CD8-positive, alpha-beta memory T cell (primary cell): ENCODE data around the gene CAMKK1. TPM values are rescaled to one million over a fixed set of nuclear protein-coding genes. Genes with fewer than 3 reads are reported as not detected.
A peak's percentile ranks its signal among the peaks of the same experiment; 100 is the strongest.

Experiments used
- CTCF ChIA-PET: fragments of 350-600 bp; sonication (Branson Sonifier 250); formaldehyde crosslinking; loops from one replicate; lab custom pipeline; 2021; ENCODE audit warnings: antibody characterized with exemption; lab: Charles Lee
- POLR2A ChIA-PET: fragments of 350-600 bp; sonication (Branson Sonifier 250); formaldehyde crosslinking; loops from one replicate; lab custom pipeline; 2021; ENCODE audit warnings: antibody characterized with exemption; lab: Charles Lee
- DNase-seq, 5 donors: peaks; one replicate each; pipeline versions ENCODE4 v3.0.0 to v3.0.0-alpha.2; 2020 to 2022; ENCODE audit warnings: mixed read lengths in 1 of 5
- H3K27ac ChIP-seq: one replicate; pipeline ENCODE4 v1.7.0; 2013; ENCODE audit warnings: low read depth, mild to moderate bottlenecking, low read length, moderate library complexity
- H3K27me3 ChIP-seq: 2 replicates; pipeline ENCODE4 v1.7.0; 2013; ENCODE audit warnings: low read length, mild to moderate bottlenecking; ENCODE audit not compliant: insufficient read depth, poor library complexity, severe bottlenecking
- H3K36me3 ChIP-seq: 2 replicates; pipeline ENCODE4 v1.7.0; 2013; ENCODE audit warnings: mild to moderate bottlenecking, low read length, moderate library complexity; ENCODE audit not compliant: insufficient read depth
- H3K4me1 ChIP-seq: 2 replicates; pipeline ENCODE4 v1.7.0; 2013; ENCODE audit warnings: mild to moderate bottlenecking, low read length, moderate library complexity; ENCODE audit not compliant: insufficient read depth
- H3K4me3 ChIP-seq: 2 replicates; pipeline ENCODE4 v1.7.0; 2013; ENCODE audit warnings: mild to moderate bottlenecking, low read length
- H3K9me3 ChIP-seq: 2 replicates; pipeline ENCODE4 v1.7.0; 2013; ENCODE audit warnings: mild to moderate bottlenecking, low read length
- H3K27ac Mint-ChIP-seq, 8 donors: one replicate each; pipeline ENCODE4 v1.8.0; 2020 to 2021; ENCODE audit warnings: mixed read lengths in 8 of 8, mild to moderate bottlenecking in 6 of 8, inconsistent platforms in 3 of 8, moderate library complexity in 3 of 8
- H3K27me3 Mint-ChIP-seq, 2 donors: one replicate each; pipeline ENCODE4 v1.8.0; 2020 to 2021; ENCODE audit warnings: mixed read lengths in 2 of 2, mild to moderate bottlenecking in 1 of 2, moderate library complexity in 1 of 2
- H3K36me3 Mint-ChIP-seq, 3 donors: one replicate each; pipeline ENCODE4 v1.8.0; 2020 to 2021; ENCODE audit warnings: mixed read lengths in 3 of 3, inconsistent platforms in 1 of 3, mild to moderate bottlenecking in 1 of 3
- H3K4me1 Mint-ChIP-seq, 3 donors: one replicate each; pipeline ENCODE4 v1.8.0; 2020 to 2021; ENCODE audit warnings: mixed read lengths in 3 of 3, inconsistent platforms in 1 of 3, mild to moderate bottlenecking in 1 of 3
- H3K4me3 Mint-ChIP-seq, 7 donors: one replicate each; pipeline ENCODE4 v1.8.0; 2020 to 2021; ENCODE audit warnings: mixed read lengths in 7 of 7, mild to moderate bottlenecking in 6 of 7, moderate library complexity in 4 of 7, inconsistent platforms in 2 of 7
- H3K9me3 Mint-ChIP-seq, 5 donors: one replicate each; pipeline ENCODE4 v1.8.0; 2020 to 2022; ENCODE audit warnings: mixed read lengths in 5 of 5, mild to moderate bottlenecking in 3 of 5, moderate library complexity in 2 of 5, inconsistent platforms in 1 of 5
- polyA plus RNA-seq: library from polyadenylated mRNA; unstranded; fragments of 300-500 nt; fragmentation: Illumina TruSeq; gene quantifications from one replicate; pipeline ENCODE4 v1.2.3, GENCODE V29; 2021
- total RNA-seq, 2 experiments: library from RNA; stranded (reverse); gene quantifications; one replicate each; pipeline ENCODE4 v1.2.3, GENCODE V29; 2021

The CAMKK1 gene
- total and polyA plus RNA-seq, 3 experiments from 2014 or later = 1.1 to 2.7 (median 2.3) TPM

- H3K9me3 ChIP-seq = no peaks in the 10 kb centered on the region
- ChIA-PET CTCF (interaction anchor here (1.0 to 6.3 kb wide), 2 partner anchors 90 to 93 kb away, joined by 3 to 61 read pairs; no protein-coding TSS in a partner anchor), POLR2A (interaction anchor here (0.6 kb wide), 1 partner anchor 72 kb away, joined by 3 read pairs; no protein-coding TSS in a partner anchor)
- no peaks in the 10 kb centered on the region for H3K27me3 ChIP-seq
- Mint-ChIP-seq H3K4me3 (peak within 1 kb of the TSS in 5 of 7 donors; percentile 19 to 35 (median 26)), H3K4me1 (peaks cover 36 to 46% (median 41%) of the 10 kb centered on the region in 3 donors), H3K9me3 (no peaks in the 10 kb centered on the region), H3K36me3 (no peaks in the 10 kb centered on the region), H3K27ac (peak within 1 kb of the TSS in 7 of 8 donors; percentile 63 to 93 (median 86)), H3K27me3 (no peaks in the 10 kb centered on the region)
- peak within 1 kb of the TSS; percentile 34 for H3K27ac ChIP-seq
- H3K36me3 ChIP-seq = no peaks in the 10 kb centered on the region
- H3K4me3 ChIP-seq = no peak within 1 kb of the TSS
- DNase-seq = peak in 3 of 5 donors; percentile 34 to 44 (median 35)
- peaks cover 44% of the 10 kb centered on the region for H3K4me1 ChIP-seq
These were observed 23.3 kb upstream of the CAMKK1 start, which contains the start of gene P2RX1 for GRCh38 chr17:3915995-3916696. Gene P2RX1 (minus strand): TSS chr17:3916465. CDS start chr17:3916225, 240 bp downstream.

GRCh38 chr17:3915581-3915994 is 22.7 kb upstream of the CAMKK1 start:
- H3K27me3 Mint-ChIP-seq = no peaks in the 10 kb centered on the region
- Histone ChIP-seq H3K4me3 (no peak overlapping the region), H3K36me3 (no peaks in the 10 kb centered on the region), H3K4me1 (peaks cover 49% of the 10 kb centered on the region), H3K27ac (peak overlapping the region; percentile 34), H3K27me3 (no peaks in the 10 kb centered on the region), H3K9me3 (no peaks in the 10 kb centered on the region)
- H3K4me3 Mint-ChIP-seq = peak overlapping the region in 3 of 7 donors; percentile 2 to 32 (median 28)
- no peaks in the 10 kb centered on the region for H3K9me3 Mint-ChIP-seq
- POLR2A ChIA-PET = no interaction called here
- no peak for DNase-seq
- H3K4me1 Mint-ChIP-seq = peaks cover 37 to 51% (median 45%) of the 10 kb centered on the region in 3 donors
- CTCF ChIA-PET = interaction anchor here (0.9 to 6.3 kb wide), 6 partner anchors 11 to 159 kb away, joined by 3 to 61 read pairs (median 5); no protein-coding TSS in a partner anchor
- H3K27ac Mint-ChIP-seq = peak overlapping the region in 7 of 8 donors; percentile 63 to 93 (median 86)
- H3K36me3 Mint-ChIP-seq = no peaks in the 10 kb centered on the region

GRCh38 chr17:3914312-3914670 is 21.4 kb upstream of the CAMKK1 start:
- H3K4me1 Mint-ChIP-seq = peaks cover 40 to 51% (median 45%) of the 10 kb centered on the region in 3 donors
- CTCF ChIA-PET = interaction anchor here (0.6 to 6.3 kb wide), 36 partner anchors 9 to 176 kb away, joined by 3 to 61 read pairs (median 4); partner anchors contain the start of genes ATP2A3 and NCBP3
- POLR2A ChIA-PET = interaction anchor here (0.8 kb wide), 1 partner anchor 51 kb away, joined by 3 read pairs; no protein-coding TSS in a partner anchor
- peak overlapping the region in 6 of 8 donors; percentile 50 to 93 (median 72) for H3K27ac Mint-ChIP-seq
- no peaks in the 10 kb centered on the region for H3K9me3 ChIP-seq
- H3K27me3 Mint-ChIP-seq = no peaks in the 10 kb centered on the region
- peaks cover 54% of the 10 kb centered on the region for H3K4me1 ChIP-seq
- no peaks in the 10 kb centered on the region for H3K27me3 ChIP-seq
- H3K4me3 ChIP-seq = no peak overlapping the region
- no peak for DNase-seq
- H3K36me3 ChIP-seq = no peaks in the 10 kb centered on the region
- H3K4me3 Mint-ChIP-seq = peak overlapping the region in 1 of 7 donors; percentile 9
- H3K9me3 Mint-ChIP-seq = no peaks in the 10 kb centered on the region
- peak overlapping the region; percentile 1 for H3K27ac ChIP-seq
- no peaks in the 10 kb centered on the region for H3K36me3 Mint-ChIP-seq

GRCh38 chr17:3913531-3914311 is 20.9 kb upstream of the CAMKK1 start:
- no peaks in the 10 kb centered on the region for H3K36me3 Mint-ChIP-seq
- no peaks in the 10 kb centered on the region for H3K36me3 ChIP-seq
- peaks cover 40 to 51% (median 45%) of the 10 kb centered on the region in 3 donors for H3K4me1 Mint-ChIP-seq
- no peaks in the 10 kb centered on the region for H3K9me3 Mint-ChIP-seq
- H3K27me3 ChIP-seq = no peaks in the 10 kb centered on the region
- no peaks in the 10 kb centered on the region for H3K27me3 Mint-ChIP-seq
- CTCF ChIA-PET = interaction anchor here (0.6 to 6.3 kb wide), 38 partner anchors 9 to 176 kb away, joined by 3 to 61 read pairs (median 4); partner anchors contain the start of genes ATP2A3 and NCBP3
- peak overlapping the region; percentile 7 to 93 (median 64) for H3K27ac Mint-ChIP-seq
- H3K4me1 ChIP-seq = peaks cover 54% of the 10 kb centered on the region
- DNase-seq = peak; percentile 71 to 85 (median 72)
- H3K27ac ChIP-seq = peak overlapping the region; percentile 1
- H3K4me3 Mint-ChIP-seq = peak overlapping the region in 2 of 7 donors; percentile 9 to 55
- POLR2A ChIA-PET = interaction anchor here (0.6 to 0.8 kb wide), 2 partner anchors 11 to 52 kb away, joined by 3 read pairs; no protein-coding TSS in a partner anchor
- no peak overlapping the region for H3K4me3 ChIP-seq
- H3K9me3 ChIP-seq = no peaks in the 10 kb centered on the region

- POLR2A ChIA-PET = interaction anchor here (0.6 kb wide), 1 partner anchor 10 kb away, joined by 3 read pairs; no protein-coding TSS in a partner anchor
- peaks cover 54% of the 10 kb centered on the region for H3K4me1 ChIP-seq
- H3K36me3 Mint-ChIP-seq = no peaks in the 10 kb centered on the region
- H3K4me3 Mint-ChIP-seq = peak overlapping the region in 1 of 7 donors; percentile 6
- H3K27ac ChIP-seq = no peak overlapping the region
- no peaks in the 10 kb centered on the region for H3K36me3 ChIP-seq
- H3K9me3 ChIP-seq = no peaks in the 10 kb centered on the region
- CTCF ChIA-PET = interaction anchor here (1.3 to 6.3 kb wide), 13 partner anchors 8 to 162 kb away, joined by 3 to 61 read pairs (median 11); no protein-coding TSS in a partner anchor
- no peaks in the 10 kb centered on the region for H3K9me3 Mint-ChIP-seq
- no peaks in the 10 kb centered on the region for H3K27me3 ChIP-seq
- no peaks in the 10 kb centered on the region for H3K27me3 Mint-ChIP-seq
- no peak for DNase-seq
- H3K4me1 Mint-ChIP-seq = peaks cover 38 to 51% (median 41%) of the 10 kb centered on the region in 3 donors
- H3K4me3 ChIP-seq = no peak overlapping the region
- peak overlapping the region in 7 of 8 donors; percentile 29 to 82 (median 71) for H3K27ac Mint-ChIP-seq
These were observed 20.0 kb upstream of the CAMKK1 start for GRCh38 chr17:3912827-3913226.

GRCh38 chr17:3911271-3912053 is 18.6 kb upstream of the CAMKK1 start:
- CTCF ChIA-PET = interaction anchor here (6.3 kb wide), 1 partner anchor 94 kb away, joined by 61 read pairs; no protein-coding TSS in a partner anchor
- Mint-ChIP-seq H3K36me3 (no peaks in the 10 kb centered on the region), H3K27me3 (no peaks in the 10 kb centered on the region), H3K27ac (peak overlapping the region; percentile 18 to 98 (median 94)), H3K4me3 (peak overlapping the region; percentile 14 to 86 (median 60)), H3K9me3 (no peaks in the 10 kb centered on the region), H3K4me1 (peaks cover 30 to 39% (median 35%) of the 10 kb centered on the region in 3 donors)
- no peaks in the 10 kb centered on the region for H3K36me3 ChIP-seq
- POLR2A ChIA-PET = no interaction called here
- H3K4me1 ChIP-seq = peaks cover 41% of the 10 kb centered on the region
- peak; percentile 63 to 88 (median 72) for DNase-seq
- H3K4me3 ChIP-seq = no peak overlapping the region
- H3K27me3 ChIP-seq = no peaks in the 10 kb centered on the region
- no peaks in the 10 kb centered on the region for H3K9me3 ChIP-seq
- H3K27ac ChIP-seq = no peak overlapping the region
